G401 (cell line): Measurements from ENCODE around the gene MOK. TPM values are rescaled to one million over a fixed set of nuclear protein-coding genes. Genes with fewer than 3 reads are reported as not detected.

ENCODE experiments used
- DNase-seq: peaks from one replicate; pipeline ENCODE4 v3.0.0-alpha.2; 2015; ENCODE audit warnings: low spot score
- in situ Hi-C: cut with HindIII; loops from 2 replicates; pipeline ENCODE4 v1.10.0; 2016; ENCODE audit warnings: low sequenced_read_pairs, mixed read lengths
- total RNA-seq: library from RNA; depleted of rRNA; stranded (reverse); fragments of >200 nt; shearing (Covaris generic); gene quantifications from 2 replicates; pipeline ENCODE4 v1.2.3, GENCODE V29; 2014

MOK gene
- total RNA-seq, 1 experiment from 2014 or later, result 11.3 TPM

DNA sequence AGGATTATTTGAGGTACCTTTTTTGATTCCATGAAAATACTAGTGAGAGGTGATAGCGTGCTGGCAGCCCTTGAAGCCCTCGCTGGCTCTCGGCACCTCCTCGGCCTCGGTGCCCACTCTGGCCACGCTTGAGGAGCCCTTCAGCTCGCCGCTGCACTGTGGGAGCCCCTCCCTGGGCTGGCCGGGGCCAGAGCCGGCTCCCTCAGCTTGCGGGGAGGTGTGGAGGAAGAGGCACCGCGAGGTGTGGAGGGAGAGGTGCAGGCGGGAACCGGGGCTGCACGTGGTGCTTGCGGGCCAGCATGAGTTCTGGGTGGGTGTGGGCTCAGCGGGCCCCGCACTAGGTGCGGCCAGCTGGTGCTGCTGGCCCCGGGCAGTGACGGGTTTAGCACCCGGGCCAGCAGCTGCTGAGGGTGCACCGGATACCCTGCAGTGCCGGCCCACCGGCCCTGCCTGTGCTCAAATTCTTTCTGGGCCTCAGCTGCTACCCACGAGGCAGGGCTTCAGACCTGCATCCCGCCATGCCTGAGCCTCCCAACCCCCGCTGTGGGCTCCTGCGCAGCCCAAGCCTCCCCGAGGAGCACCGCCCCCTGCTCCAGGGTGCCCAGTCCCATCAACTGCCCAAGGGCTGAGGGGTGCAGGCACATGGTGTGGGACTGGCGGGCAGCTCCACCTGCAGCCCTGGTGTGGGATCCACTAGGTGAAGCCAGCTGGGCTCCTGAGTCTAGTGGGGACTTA lies 7.4 kb downstream of the MOK start:
- no peak for DNase-seq
- in situ Hi-C loops, result no loop called here

DNA sequence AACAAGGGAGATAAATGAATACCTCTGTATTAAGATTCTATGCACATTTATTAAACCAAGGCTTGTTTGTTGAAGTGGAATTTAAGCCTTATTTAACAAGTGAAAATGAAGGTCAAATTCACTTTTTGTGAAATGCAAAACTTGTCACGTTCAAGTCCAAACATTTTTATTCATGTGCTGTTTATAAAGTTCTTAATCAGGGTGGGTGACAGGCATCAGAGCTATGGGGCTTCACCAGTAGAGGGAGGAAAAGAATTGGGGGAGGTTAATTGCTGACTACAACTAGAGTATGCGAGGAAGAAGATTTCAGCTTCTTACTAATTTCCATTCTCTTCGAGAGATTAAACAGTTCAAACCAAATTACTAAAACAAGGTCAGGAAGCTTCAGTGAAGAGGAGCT lies 9.7 kb downstream of the MOK start:
- peak; percentile 9 for DNase-seq
- in situ Hi-C loops, result no loop called here

DNA sequence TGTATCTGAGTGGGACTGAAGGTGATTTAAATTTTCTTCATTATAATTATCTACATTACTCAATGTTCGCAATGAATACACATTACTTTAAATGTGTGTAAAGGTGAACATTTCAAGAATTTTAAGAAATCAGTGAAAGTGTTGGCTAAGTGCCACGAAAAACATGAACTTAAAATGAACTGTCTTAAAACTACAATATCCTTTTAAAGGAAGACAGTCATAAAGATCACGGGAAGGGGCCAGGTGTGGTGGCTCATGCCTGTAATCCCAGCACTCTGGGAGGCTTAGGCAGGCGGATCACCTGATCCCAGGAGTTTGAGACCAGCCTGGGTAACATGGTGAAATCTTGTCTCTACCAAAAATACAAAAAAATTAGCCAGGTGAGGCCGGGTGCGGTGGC lies 11.2 kb downstream of the MOK start:
- in situ Hi-C loops, result no loop called here
- DNase-seq, result no peak

DNA sequence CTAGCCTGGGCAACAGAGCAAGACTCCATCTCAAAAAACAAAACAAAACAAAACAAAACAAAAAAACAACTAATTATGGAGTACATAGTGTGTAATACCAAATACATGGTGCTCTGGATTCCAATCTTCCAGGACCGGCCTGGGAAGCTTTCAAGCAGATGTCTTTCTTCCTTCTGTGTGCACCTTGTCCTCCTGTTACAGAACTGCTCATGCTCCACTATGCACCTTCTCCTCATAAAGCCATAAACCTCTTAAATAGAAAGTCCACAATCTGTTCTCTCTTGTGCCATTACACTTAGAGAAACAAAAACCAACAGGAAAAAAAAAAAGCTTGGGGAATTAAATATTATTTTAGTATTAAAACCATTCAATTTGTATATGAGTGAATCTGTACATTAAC lies 12.5 kb downstream of the MOK start:
- no peak for DNase-seq
- in situ Hi-C loops, result no loop called here

DNA sequence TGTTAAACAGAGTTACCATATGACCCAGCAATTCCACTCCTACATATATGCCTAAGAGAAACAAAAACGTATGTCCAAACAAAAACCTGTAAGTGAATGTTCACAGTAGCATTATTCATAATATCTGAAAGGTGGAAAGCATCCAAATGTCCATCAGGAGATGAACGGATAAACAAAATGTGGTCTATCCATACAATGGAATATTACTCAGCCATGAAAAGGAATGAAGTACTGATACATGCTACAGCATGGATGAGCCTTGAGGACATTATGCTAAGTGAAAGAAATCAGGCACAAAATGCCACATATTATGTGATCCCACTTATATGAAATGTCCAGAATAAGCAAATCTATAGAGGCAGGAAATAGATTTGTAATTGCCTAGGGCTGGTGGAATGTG lies 16.8 kb downstream of the MOK start:
- DNase-seq, result no peak
- in situ Hi-C loops, result no loop called here

DNA sequence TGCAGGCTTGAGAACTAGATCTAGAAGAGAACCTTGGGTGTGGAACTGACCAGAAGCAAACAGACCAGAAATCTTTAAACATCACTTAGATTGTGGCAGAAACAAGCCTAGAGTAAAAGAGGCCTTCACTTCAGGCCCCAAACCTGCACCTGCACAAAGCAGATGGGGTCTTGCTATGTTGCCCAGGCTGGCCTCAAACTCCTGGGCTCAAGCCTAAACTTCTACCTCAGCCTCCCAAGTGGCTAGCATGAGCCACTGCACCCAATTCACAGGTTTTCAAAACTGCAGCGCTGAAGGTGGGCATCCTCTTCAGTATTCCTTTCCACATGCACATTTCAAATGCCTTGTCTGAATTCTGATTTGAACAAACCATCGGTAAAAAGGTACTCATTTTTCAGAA lies 19.9 kb downstream of the MOK start:
- DNase-seq, result no peak
- in situ Hi-C loops, result no loop called here

DNA sequence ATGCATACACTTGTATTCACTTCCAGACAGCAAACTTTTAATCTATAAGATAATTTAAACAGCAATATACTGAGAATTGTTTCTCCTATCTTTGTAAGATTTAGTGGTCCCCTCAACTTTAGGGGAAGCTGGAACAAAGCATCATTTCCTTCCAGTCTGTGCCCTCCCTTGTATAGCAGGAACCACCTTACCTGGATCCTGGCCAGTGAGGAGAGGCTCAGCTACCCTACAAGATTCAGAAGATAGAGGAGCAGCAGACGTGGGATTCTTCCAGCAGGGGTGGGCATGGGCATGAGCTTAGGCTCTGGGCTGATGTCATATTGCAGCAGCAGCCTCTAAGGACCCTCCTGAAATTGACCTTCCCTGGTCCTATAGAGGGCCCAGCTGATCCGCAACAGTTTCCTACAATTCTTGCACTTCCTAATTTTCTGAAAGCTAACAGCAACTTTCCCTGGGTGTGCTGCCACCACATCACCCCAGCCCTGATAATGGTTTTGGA lies 21.3 kb downstream of the MOK start:
- no peak for DNase-seq
- in situ Hi-C loops, result no loop called here

DNA sequence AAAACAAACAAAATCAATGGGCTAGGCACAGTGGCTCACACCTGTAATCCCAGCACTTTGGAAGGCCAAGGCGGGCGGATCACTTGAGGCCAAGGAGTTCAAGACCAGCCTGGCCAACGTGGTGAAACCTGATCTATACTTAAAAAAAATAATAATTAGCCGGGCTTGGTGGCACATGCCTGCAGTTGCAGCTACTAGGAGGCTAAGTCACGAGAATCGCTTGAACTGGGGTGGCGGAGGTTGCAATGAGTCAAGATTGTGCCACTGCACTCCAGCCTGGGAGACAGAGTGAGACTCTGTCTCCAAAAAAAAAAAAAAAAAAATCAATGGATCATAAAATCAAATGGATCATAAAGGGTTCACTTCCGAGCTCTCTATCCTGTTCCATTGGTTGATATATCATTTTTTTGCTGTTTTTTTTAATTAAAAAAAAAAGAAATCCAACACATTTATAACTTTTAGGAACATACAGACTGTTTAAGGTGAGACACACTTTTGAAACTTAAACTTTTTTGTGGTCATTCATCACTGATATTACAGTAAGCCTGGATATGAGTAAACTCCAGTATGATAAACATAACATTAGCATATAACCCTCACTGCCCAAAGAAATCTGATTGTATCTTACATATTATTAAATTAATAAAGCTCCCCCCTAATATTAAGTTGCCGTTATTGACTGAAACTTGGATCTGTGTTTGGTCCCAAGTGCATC lies 22.1 kb downstream of the MOK start:
- in situ Hi-C loops, result no loop called here
- DNase-seq, result no peak

DNA sequence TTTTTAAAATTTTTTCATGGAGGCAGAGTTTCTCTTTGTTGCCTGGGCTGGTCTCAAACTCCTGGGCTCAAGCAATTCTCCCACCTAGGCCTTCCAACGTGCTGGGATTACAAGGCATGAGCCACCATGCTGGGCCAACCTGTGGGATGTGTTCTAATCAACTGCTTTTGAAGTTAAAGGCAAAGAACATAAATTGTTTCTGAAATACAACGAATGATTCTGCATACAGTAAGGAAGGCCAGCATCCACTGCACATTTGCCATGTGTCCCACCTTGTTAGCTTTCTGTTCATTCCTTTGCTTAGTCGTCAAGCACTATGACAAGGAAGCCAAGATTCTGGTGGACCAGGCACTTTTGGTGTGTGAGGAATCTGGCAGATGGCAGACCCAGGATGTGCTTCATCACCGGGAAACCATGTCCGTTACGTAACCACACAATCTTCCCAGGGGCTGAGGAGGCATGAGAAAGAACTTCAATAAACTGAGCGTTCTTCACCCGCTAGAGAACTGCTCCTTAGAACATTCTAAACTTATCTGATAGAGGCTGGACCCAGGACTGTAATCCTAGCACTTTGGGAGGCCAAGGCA lies 24.5 kb downstream of the MOK start:
- in situ Hi-C loops, result no loop called here
- no peak for DNase-seq

DNA sequence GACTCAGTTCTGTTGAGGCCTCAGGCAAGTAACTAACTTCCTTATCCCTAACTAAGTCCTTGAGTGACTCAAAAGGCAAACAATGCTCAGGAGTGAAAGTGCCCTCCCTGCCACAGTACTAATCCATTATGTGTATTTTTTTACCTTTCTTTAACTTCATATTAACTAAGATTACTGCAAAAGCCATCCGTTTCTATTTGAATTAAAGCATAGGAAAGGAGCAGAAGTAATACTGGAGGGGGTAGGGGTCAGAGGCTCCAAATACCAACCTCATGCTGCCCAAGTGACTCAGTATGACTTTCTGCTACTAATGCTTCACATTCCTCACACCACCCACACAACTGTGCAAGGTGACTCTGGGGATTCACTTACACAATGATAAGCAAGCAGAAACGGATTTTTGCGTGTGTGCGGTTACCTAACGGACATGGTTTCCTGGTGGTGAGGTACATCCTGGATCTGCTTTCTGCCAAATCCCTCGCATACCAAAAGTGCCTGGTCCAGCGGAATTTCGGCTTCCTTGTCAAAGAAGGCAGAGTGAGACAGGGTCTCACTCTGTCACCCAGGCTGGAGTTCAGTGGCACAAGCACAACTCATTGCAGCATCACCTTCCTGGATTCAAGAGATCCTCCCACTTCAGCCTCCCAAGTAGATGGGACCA lies 25.1 kb downstream of the MOK start:
- no peak for DNase-seq
- in situ Hi-C loops, result no loop called here

DNA sequence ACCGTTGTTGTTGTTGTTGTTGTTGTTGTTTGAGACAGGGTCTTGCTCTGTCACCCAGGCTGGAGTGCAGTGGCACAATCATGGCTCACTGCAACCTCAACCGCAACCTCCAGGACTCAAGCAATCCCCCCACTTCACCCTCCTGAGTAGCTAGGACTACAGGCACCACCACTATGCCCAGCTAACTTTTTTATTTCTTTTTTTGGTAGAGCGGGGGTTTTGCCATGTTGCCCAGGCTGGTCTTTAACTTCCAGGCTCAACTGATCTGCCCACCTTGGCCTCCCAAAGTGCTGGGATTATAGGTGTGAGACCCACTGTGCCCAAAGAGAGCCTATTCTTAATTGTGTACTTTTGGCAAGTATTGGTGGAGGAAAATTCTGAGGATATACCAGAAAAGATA lies 25.7 kb downstream of the MOK start:
- DNase-seq, result no peak
- in situ Hi-C loops, result no loop called here

DNA sequence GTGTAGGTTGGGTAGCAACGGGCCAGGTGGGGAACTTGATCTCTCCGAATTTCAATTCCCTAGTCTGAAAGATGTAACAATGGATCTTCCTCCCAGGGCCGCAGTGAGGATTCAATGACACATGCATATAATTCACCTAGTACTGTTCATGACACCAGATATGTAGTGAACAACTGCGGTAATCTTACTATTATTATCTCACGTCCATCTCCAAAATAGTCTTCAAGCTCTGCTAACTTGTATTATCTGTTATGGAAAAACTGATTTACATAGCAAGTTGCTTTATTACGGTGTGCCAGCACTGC lies 26.4 kb downstream of the MOK start:
- in situ Hi-C loops, result no loop called here
- no peak for DNase-seq

DNA sequence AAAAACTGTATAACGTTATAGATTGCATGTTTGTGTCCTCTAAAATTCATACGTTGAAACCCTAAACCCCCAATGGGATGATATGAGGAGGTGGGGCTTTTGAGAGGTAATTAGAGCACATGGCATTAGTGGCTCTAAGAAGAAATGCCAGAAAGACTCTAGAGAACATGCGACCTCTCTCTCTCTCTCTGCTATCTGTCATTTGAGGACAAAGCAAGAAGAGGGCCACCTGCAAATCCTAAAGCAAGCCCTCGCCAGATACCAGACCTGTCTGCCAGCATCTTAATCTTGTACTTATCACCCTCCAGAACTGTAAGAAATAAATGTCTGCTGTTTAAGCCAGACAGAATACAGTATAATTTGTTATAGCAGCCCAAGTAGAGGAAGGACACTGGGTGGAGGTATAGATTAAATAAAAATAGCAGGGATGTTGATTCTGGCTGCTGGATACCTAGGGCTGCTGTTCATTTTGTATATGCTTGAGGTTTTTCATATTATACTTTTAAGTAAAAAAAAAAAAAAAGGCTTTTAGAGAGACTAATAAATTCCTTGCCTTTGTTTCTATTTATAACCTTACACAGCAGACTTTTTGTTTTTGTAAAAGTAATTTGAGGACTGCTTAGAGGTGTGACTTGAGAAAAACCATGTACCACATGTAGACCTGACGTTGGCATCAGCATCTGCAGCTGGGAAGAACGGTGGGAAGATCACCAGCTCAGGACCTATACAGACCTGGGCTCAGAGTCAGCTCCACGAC lies 26.9 kb downstream of the MOK start:
- in situ Hi-C loops, result no loop called here
- no peak for DNase-seq

DNA sequence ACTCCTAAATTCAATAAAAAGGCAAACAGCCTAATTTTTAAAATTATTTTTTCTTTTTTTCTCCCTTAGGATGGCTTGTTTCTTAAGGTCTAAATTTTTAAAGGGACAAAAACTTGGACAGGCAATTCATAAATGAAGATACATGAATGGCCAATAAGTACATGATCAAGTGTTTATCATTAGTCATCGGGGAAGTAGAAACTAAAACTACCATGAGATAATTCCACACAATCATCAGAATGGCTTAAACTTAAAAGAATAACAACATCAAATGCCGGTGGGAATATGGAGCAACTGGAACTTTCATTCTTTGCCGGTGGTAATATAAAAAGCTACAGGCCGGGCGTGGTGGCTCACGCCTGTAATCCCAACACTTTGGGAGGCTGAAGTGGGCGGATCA lies 29.1 kb downstream of the MOK start:
- in situ Hi-C loops, result no loop called here

DNA sequence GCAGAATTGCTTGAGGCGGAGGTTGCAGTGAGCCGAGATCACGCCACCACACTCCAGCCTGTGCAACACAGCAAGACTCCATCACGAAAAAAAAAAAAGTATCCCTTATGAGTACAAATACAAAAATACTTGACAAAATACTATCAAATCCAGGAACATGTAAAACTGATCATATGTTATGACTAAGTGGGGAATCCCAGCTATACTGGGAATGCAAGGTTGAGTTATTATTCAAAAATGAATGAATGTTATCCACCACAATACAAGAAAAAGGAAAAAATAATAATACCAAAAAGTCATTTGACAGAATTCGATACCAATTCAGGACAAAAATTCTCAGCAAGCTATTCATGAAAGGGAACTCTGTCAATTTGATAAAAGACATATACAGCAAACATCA lies 32.6 kb downstream of the MOK start:
- DNase-seq, result no peak
- in situ Hi-C loops, result no loop called here

More for the DNA sequence above, 29.1 kb downstream of the MOK start:
- no peak for DNase-seq

DNA sequence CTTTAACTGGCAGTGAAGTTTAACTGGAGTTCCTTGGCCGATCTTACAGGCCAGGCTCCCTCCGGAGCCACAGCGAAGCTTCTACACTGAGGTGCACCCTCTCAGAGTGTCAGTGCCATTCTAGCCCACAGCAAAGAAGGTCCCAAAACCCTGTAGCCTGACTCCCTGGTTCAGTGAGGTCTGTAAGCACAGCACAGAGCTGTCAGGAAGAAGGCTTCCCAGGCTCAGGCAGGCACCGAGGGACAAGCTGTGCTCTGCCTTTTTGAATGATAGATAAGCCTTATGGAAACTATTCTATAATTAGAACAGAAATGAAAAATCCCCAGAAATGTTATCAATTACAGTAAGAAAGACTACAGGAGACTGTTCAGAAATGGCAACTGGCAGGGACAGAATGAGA lies 40.2 kb downstream of the MOK start:
- no peak for DNase-seq
- in situ Hi-C loops, result no loop called here

DNA sequence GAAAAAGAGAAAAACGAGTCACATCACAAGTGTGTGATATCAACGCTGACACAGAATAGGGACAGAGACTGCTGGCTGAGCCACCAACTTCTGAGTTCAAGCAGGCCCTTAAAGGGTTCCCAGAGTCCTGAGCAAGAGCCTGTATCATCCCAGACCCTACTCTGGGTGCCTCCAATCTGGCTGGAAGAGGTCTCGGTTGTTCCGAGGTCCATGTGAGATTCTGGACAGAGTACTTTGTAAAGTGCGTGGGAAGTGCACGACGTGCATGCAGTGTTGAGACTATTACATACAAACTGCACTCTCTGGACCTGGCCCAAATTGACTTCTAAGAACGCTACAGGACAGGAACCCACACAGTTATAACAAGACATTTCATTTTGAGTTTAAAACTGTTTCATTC lies 40.6 kb downstream of the MOK start:
- DNase-seq, result no peak
- in situ Hi-C loops, result no loop called here

DNA sequence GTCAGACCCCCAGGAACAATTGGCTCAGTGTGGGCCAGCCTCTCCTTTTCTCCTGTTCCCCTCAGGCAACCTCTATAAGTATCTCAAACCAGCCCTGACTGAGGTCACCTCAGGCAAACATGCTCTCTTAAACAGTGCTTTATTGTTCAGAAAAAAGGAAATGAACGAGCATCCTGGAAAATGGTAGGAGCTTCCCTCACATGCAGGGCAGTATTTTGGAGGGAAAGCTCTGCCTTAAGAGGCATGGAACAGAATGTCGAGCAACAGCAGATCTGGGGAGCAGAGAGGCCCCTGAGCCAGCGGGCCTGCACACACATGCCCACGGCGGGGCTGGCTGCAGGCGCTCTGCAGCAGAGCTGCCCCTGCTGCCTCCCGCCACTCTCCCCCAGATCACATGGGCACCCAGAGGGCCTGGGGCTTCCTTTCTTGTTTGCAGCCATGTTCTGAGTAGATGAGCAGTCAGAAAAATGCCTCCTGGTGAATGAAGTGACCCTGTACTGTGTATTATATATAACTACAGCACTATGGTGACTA lies 42.0 kb downstream of the MOK start:
- in situ Hi-C loops, result no loop called here
- DNase-seq, result no peak

DNA sequence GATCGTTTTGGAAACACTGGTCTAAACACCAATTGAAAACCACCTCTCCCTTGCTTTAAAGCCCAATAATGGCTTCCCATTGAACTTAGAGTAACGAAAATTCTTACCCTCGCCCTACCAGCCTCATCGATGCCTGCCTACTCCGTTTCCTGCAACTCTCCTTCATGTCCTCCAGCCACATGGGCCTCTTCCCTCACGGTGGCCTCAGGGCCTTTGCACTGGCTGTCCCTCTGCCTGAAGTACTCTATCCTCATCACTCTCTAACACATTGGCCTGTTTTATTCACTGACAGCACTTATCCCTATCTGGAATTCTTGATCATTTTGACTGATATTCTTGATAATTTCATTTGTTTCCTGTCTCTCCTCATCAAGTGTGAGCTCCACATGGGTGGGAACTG lies 46.8 kb downstream of the MOK start:
- DNase-seq, result no peak
- in situ Hi-C loops, result no loop called here
